Mesenchymal stem cell (in vitro differentiated cells and primary cell): ENCODE measurements around the gene PAFAH2.

Source experiments
- DNase-seq: peaks from one replicate; pipeline ENCODE4 v3.0.0-alpha.2; 2013
- H2AFZ ChIP-seq: one replicate; pipeline ENCODE4 v1.6.1; 2013; ENCODE audit warnings: low read depth, mild to moderate bottlenecking, control low read depth, inconsistent platforms, low read length, moderate library complexity
- H2AK5ac ChIP-seq: 2 replicates; pipeline ENCODE4 v1.6.1; 2013; ENCODE audit warnings: low read length, moderate library complexity, mild to moderate bottlenecking, inconsistent platforms; ENCODE audit not compliant: severe bottlenecking
- H2BK120ac ChIP-seq: one replicate; pipeline ENCODE4 v1.6.1; 2013; ENCODE audit warnings: low read depth, mild to moderate bottlenecking, inconsistent platforms, low read length, moderate library complexity
- H2BK12ac ChIP-seq, 2 experiments: one replicate each; pipeline ENCODE4 v1.6.1; 2013; ENCODE audit warnings: inconsistent platforms in 2 of 2, low read length in 2 of 2, mild to moderate bottlenecking in 2 of 2, moderate library complexity in 2 of 2, control low read depth in 1 of 2
- H2BK15ac ChIP-seq: one replicate; pipeline ENCODE4 v1.6.1; 2013; ENCODE audit warnings: mild to moderate bottlenecking, low read depth, inconsistent platforms; ENCODE audit not compliant: poor library complexity, severe bottlenecking
- H2BK5ac ChIP-seq: 2 replicates; pipeline ENCODE4 v1.6.1; 2013; ENCODE audit warnings: low read depth, mild to moderate bottlenecking, low read length, control low read depth, inconsistent platforms; ENCODE audit not compliant: poor library complexity, severe bottlenecking
- H3K14ac ChIP-seq, 2 experiments: one replicate each; pipeline ENCODE4 v1.6.1; 2013; ENCODE audit warnings: inconsistent platforms in 2 of 2, low read length in 2 of 2, control low read depth in 1 of 2, mild to moderate bottlenecking in 1 of 2, moderate library complexity in 1 of 2
- H3K18ac ChIP-seq, 2 experiments: one replicate each; pipeline ENCODE4 v1.6.1; 2013; ENCODE audit warnings: inconsistent platforms in 2 of 2, low read length in 2 of 2, control low read depth in 1 of 2, low read depth in 1 of 2, mild to moderate bottlenecking in 1 of 2
- H3K23ac ChIP-seq, 2 experiments: one replicate each; pipeline ENCODE4 v1.6.1; 2013; ENCODE audit warnings: inconsistent platforms in 2 of 2, low read length in 2 of 2, mild to moderate bottlenecking in 2 of 2, moderate library complexity in 2 of 2, control low read depth in 1 of 2
- H3K27ac ChIP-seq: 2 replicates; pipeline ENCODE4 v1.5.1; 2013; ENCODE audit warnings: mild to moderate bottlenecking, moderate library complexity, low read length, control low read depth, inconsistent platforms; ENCODE audit not compliant: poor library complexity, severe bottlenecking
- H3K27me3 ChIP-seq, 2 experiments: 2 replicates each; pipeline versions ENCODE4 v1.6.1 to v1.7.0; 2013; ENCODE audit warnings: low read length in 2 of 2, mild to moderate bottlenecking in 2 of 2, moderate library complexity in 2 of 2, control low read depth in 1 of 2, inconsistent platforms in 1 of 2; ENCODE audit not compliant: control insufficient read depth in 1 of 2, insufficient read depth in 1 of 2
- H3K36me3 ChIP-seq, 2 experiments: 2 replicates each; pipeline versions ENCODE4 v1.6.1 to v1.7.0; 2013; ENCODE audit warnings: low read length in 2 of 2, control low read depth in 1 of 2, inconsistent platforms in 1 of 2, low read depth in 1 of 2, mild to moderate bottlenecking in 1 of 2; ENCODE audit not compliant: insufficient read depth in 2 of 2, control insufficient read depth in 1 of 2
- H3K4ac ChIP-seq, 2 experiments: one replicate each; pipeline ENCODE4 v1.6.1; 2013; ENCODE audit warnings: inconsistent platforms in 2 of 2, low read length in 2 of 2, mild to moderate bottlenecking in 2 of 2, moderate library complexity in 2 of 2, control low read depth in 1 of 2, low read depth in 1 of 2
- H3K4me1 ChIP-seq: 2 replicates; pipeline ENCODE4 v1.6.1; 2013; ENCODE audit warnings: low read depth, low read length, control low read depth; ENCODE audit not compliant: control insufficient read depth, insufficient read depth
- H3K4me2 ChIP-seq: 2 replicates; pipeline ENCODE4 v1.6.1; 2013; ENCODE audit warnings: low read length, mild to moderate bottlenecking, inconsistent platforms; ENCODE audit not compliant: poor library complexity, severe bottlenecking
- H3K4me3 ChIP-seq, 2 experiments: 2 replicates each; pipeline versions ENCODE4 v1.5.1 to v1.7.0; 2013; ENCODE audit warnings: low read length in 2 of 2, mild to moderate bottlenecking in 2 of 2, control low read depth in 1 of 2, low read depth in 1 of 2; ENCODE audit not compliant: insufficient read depth in 1 of 2
- H3K79me1 ChIP-seq: replicated peaks from 2 replicates; pipeline ENCODE4 v1.6.1; 2013; ENCODE audit warnings: mild to moderate bottlenecking, control low read depth, low read length, inconsistent platforms; ENCODE audit not compliant: poor library complexity, severe bottlenecking
- H3K9ac ChIP-seq: 2 replicates; pipeline ENCODE4 v1.7.0; 2013; ENCODE audit warnings: mild to moderate bottlenecking, low read length, moderate library complexity
- H3K9me3 ChIP-seq: 2 replicates; pipeline ENCODE4 v1.7.0; 2013; ENCODE audit warnings: mild to moderate bottlenecking, low read length; ENCODE audit not compliant: control insufficient read depth
- H4K8ac ChIP-seq: one replicate; pipeline ENCODE4 v1.6.1; 2013; ENCODE audit warnings: inconsistent platforms, mild to moderate bottlenecking, low read length, moderate library complexity
- H4K91ac ChIP-seq: one replicate; pipeline ENCODE4 v1.6.1; 2013; ENCODE audit warnings: mild to moderate bottlenecking, low read length, inconsistent platforms
- WGBS: methylation state at CpG from one replicate; pipeline ENCODE4 v1.1.7; 2013; ENCODE audit warnings: mixed read lengths; 5-methylcytosine and 5-hydroxymethylcytosine counted together

The PAFAH2 gene

DNA sequence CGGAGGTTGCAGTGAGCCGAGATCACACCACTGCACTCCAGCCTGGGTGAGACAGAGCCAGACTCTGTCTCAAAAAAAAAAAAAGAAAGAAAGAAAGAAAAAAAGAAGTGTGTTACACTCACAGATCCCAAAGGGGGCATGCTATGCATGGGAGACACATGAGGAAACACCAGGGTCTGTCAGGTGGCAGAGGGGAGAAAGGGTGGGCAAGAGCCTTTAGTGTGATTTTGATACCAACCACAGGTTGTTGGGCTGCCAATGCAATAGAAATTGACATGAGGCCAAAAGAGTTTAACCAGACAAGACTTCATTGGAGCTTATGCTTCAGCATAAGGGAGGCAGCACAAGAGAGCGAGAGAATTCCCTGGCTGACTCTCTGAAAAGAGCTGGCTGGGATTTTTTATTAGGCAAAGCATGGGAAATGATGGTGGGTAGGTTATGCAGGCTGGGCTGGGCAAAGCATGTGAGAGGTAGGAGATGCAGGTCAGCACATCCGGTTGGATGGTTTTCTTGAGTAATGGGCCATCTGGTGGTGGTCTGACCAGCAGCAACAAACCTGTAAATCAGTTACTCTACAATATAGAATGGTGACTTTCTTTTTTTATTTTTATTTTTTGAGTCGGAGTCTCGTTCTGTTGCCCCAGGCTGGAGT lies 12.1 kb upstream of the PAFAH2 start:
- no peak overlapping the region for H3K23ac ChIP-seq
- no peak overlapping the region for H4K8ac ChIP-seq
- no peak overlapping the region for H2AK5ac ChIP-seq
- H3K18ac ChIP-seq, result no peak overlapping the region
- H3K36me3 ChIP-seq, result no peaks in the 10 kb centered on the region
- no peaks in the 10 kb centered on the region for H3K9me3 ChIP-seq
- no peak overlapping the region for H2BK15ac ChIP-seq
- H3K4me1 ChIP-seq, result peaks cover 9% of the 10 kb centered on the region
- WGBS, result 89% methylated on average over 6 of the region's 6 CpGs
- H3K79me1 ChIP-seq, result no peaks in the 10 kb centered on the region
- no peak for DNase-seq
- H2BK5ac ChIP-seq, result no peak overlapping the region
- no peak overlapping the region for H3K4me2 ChIP-seq
- H3K4ac ChIP-seq, result no peak overlapping the region
- H3K4me3 ChIP-seq, result no peak overlapping the region
- no peak overlapping the region for H2BK120ac ChIP-seq
- no peak overlapping the region for H3K14ac ChIP-seq
- H4K91ac ChIP-seq, result no peak overlapping the region
- H2AFZ ChIP-seq, result no peak overlapping the region
- peaks cover 4 to 22% of the 10 kb centered on the region in 2 experiments for H3K27me3 ChIP-seq
- H3K27ac ChIP-seq, result no peak overlapping the region
- H2BK12ac ChIP-seq, result no peak overlapping the region
- H3K9ac ChIP-seq, result no peak overlapping the region

GRCh38 chr1:26006710-26007109 lies 8.8 kb upstream of the PAFAH2 start:
- DNase-seq, result no peak
- peaks cover 7 to 15% of the 10 kb centered on the region in 2 experiments for H3K27me3 ChIP-seq
- H2AK5ac ChIP-seq, result no peak overlapping the region
- no peak overlapping the region for H3K4ac ChIP-seq
- no peaks in the 10 kb centered on the region for H3K79me1 ChIP-seq
- no peak overlapping the region for H3K14ac ChIP-seq
- no peaks in the 10 kb centered on the region for H3K9me3 ChIP-seq
- H2AFZ ChIP-seq, result no peak overlapping the region
- H3K4me2 ChIP-seq, result no peak overlapping the region
- H3K4me3 ChIP-seq, result no peak overlapping the region
- H4K91ac ChIP-seq, result no peak overlapping the region
- no peak overlapping the region for H3K9ac ChIP-seq
- no peak overlapping the region for H2BK12ac ChIP-seq
- H3K27ac ChIP-seq, result no peak overlapping the region
- no peak overlapping the region for H2BK15ac ChIP-seq
- H3K4me1 ChIP-seq, result peaks cover 6% of the 10 kb centered on the region
- H2BK120ac ChIP-seq, result no peak overlapping the region
- H3K23ac ChIP-seq, result peak overlapping the region in 1 of 2 experiments; percentile 51
- no peak overlapping the region for H3K18ac ChIP-seq
- no peak overlapping the region for H4K8ac ChIP-seq
- no peaks in the 10 kb centered on the region for H3K36me3 ChIP-seq
- WGBS, result 92% methylated on average over 16 of the region's 16 CpGs
- no peak overlapping the region for H2BK5ac ChIP-seq

DNA sequence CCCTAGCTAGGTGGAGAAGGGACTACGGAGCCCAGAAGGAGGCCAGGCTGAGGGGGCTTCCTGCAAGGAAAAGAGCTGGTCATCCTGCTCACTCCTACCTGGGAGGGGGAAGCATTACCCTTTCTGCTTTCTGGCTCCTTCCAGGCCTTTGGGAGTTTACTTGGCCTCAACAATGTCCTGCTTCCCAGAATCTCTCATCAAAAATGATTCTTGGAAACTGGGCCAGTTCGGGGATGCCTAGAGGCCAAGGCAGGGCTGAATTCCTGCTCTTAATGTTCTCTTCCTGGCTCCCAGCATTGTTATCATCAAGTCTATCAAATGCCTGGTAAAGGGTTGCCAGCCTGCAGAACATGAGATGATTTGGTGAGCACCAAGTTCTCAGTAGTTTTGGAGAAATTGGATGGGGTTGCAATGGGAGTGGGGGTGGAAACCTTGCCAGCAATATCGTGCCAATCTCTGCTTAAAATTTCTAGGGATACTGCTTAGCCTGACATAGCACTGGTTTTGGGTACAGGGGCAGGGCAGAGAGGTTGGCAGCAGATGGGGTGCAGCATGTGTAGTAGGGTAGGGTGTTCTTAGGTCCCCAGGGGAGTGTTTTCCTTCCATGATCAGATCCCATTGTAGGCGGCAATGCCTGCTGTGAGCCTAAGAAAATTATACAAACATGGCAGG lies 7.7 kb upstream of the PAFAH2 start:
- Histone ChIP-seq H3K79me1 (no peaks in the 10 kb centered on the region), H3K27ac (no peak overlapping the region), H3K36me3 (no peaks in the 10 kb centered on the region), H3K14ac (no peak overlapping the region), H2AFZ (no peak overlapping the region), H2BK12ac (no peak overlapping the region), H3K27me3 (peaks cover 7 to 15% of the 10 kb centered on the region in 2 experiments), H3K4ac (no peak overlapping the region), H2AK5ac (no peak overlapping the region), H3K9me3 (no peaks in the 10 kb centered on the region), H3K9ac (no peak overlapping the region), H3K23ac (peak overlapping the region in 1 of 2 experiments; percentile 43), H2BK120ac (no peak overlapping the region), H3K4me3 (no peak overlapping the region), H4K8ac (no peak overlapping the region), H3K4me2 (no peak overlapping the region), H4K91ac (no peak overlapping the region), H2BK5ac (no peak overlapping the region), H3K18ac (no peak overlapping the region), H2BK15ac (peak overlapping the region; percentile 19), H3K4me1 (peaks cover 3% of the 10 kb centered on the region)
- 83% methylated on average over 4 of the region's 4 CpGs for WGBS
- no peak for DNase-seq

DNA sequence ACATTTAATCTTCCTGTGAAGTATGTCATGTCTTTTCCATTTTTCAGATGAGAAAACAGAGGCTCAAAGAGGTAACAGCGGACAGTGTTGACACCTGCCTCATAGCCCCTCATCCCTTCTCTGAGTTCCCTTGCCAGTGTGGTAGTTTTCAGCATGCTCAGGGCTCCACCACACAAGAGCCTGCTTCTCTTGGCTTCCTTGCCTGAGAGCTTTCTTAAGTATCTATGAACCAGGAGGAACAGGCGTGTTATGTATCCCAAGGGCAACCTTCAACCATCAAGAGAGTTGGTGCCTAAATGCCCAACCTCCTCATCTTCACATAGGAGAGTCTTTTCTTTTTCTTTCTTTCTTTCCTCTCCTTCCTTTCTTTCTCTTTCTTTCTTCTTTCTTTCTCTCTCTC lies 5.9 kb upstream of the PAFAH2 start:
- peaks cover 7 to 15% of the 10 kb centered on the region in 2 experiments for H3K27me3 ChIP-seq
- no peak overlapping the region for H4K91ac ChIP-seq
- no peak for DNase-seq
- no peak overlapping the region for H2BK120ac ChIP-seq
- no peak overlapping the region for H2BK5ac ChIP-seq
- no peak overlapping the region for H3K14ac ChIP-seq
- H2AFZ ChIP-seq, result no peak overlapping the region
- no peak overlapping the region for H3K18ac ChIP-seq
- H4K8ac ChIP-seq, result no peak overlapping the region
- no peaks in the 10 kb centered on the region for H3K79me1 ChIP-seq
- no peaks in the 10 kb centered on the region for H3K9me3 ChIP-seq
- H3K4me3 ChIP-seq, result no peak overlapping the region
- H3K9ac ChIP-seq, result no peak overlapping the region
- H3K4me2 ChIP-seq, result no peak overlapping the region
- no peak overlapping the region for H2BK12ac ChIP-seq
- no peak overlapping the region for H3K4ac ChIP-seq
- no peak overlapping the region for H3K27ac ChIP-seq
- 97% methylated on average over 2 of the region's 2 CpGs for WGBS
- H3K23ac ChIP-seq, result no peak overlapping the region
- H3K4me1 ChIP-seq, result no peaks in the 10 kb centered on the region
- no peaks in the 10 kb centered on the region for H3K36me3 ChIP-seq
- H2AK5ac ChIP-seq, result no peak overlapping the region
- H2BK15ac ChIP-seq, result no peak overlapping the region
